ENCODE results near the gene ANKRD1.

ANKRD1 gene

DNA sequence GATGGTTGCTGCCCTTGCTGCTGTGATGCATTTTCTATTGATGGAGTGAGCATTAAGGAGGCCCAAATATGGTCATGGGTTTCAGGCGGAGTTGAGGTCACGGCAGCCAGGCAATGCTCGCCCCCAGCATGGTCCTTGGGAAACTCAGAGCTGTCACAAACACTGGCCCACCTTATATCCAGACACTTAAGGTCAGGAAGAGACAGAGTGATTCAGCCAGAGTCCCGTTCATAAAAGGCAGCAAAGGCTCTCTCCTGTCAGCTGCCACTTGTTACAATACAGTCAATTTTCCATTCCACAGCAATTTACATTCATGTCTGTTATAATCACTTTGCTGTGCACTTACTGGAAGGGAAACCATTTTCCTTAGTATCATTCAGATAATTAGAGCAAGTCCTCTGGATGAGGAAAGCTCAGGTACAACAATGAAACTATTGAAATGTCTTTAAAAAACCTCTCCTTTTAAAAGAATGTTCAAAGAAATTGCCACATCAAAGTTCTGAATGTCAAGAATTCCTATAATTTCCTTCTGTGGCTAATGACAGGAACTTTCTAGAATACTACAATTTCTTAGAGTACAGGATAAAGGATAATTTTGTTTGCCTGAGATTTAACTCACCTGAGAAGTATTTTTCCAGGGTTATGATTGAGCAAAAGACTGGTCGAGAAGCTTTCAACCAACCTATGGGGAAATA, 14.8 kb upstream of the ANKRD1 start:
- no peak for DNase-seq

DNA sequence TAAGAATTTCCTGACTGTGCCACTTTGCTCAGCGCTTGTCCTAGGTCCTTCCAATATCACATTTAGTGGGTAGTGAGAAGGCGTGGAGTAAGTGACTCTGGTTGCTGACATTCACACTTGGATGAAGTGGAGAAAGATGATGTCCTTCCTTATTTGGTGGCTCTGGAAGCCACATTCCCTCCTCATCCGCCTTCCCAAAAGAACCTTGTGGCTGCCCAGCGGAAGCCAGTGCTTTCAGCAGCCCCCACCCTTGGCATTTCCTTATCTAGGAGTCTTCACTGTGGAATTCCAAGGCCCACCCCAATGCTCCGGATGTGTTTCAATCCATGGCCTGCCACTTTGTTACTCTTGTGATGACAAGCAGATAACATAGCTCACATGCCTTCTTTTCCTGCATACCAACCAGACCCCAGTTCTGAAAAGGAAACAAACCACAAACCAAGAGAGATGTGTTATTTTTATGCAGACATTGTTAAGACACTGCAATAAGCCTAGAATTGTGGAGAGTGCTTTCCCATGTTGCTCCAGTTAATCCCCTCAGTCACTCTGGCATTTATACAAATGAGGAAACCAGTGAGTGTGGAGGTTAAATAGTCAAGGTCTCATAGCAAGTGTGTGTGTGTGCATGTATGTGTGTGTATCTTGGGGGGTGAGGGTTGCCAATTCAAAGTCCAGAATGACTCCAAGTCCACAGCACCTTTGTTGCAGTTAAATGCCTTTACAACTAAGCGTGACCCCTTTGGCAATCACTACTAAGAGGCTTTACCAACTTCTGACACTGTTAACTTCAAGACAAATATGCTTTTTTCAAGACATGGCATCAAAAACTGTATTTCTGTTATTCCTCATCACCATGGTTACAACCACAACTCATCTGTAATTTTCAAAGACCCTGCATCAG, 10.3 kb upstream of the ANKRD1 start:
- no peak for DNase-seq

DNA sequence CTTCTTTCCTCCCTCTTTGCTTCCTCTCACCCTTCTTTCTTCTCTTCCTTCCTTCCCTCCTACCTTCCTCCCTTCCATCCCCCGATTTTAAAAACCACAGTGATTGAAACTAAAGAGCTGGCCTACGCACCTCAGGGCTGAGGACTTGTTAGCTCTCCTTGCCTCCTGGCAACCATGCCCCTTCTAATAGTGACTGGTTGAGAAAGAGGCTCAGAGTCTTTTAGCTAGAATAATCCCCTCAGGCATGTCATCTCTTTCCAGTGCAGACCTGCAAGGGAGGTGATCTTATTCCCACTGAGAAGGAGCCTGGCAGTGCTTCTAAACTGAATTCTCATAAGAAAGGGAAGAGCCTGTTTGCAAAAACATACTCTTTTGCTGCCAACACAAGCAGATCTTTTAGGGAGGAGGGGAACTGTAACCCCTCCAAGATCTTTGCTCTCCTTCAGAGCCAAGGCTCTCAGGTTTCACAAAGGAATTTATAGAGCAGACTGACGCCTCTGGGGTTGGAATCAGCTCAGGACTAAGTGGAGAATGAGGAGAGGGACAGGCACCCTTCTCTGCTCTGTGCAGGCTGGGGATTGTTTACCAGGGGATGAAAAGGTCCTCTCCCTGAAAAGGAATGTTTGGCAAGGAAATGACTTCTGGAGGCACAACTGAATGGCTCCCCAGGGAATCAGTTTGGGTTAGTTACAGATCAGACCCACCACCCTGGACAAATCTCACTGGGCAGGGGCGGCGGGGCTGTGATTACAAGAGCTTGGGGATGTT, 9.4 kb upstream of the ANKRD1 start:
- DNase-seq: no peak

DNA sequence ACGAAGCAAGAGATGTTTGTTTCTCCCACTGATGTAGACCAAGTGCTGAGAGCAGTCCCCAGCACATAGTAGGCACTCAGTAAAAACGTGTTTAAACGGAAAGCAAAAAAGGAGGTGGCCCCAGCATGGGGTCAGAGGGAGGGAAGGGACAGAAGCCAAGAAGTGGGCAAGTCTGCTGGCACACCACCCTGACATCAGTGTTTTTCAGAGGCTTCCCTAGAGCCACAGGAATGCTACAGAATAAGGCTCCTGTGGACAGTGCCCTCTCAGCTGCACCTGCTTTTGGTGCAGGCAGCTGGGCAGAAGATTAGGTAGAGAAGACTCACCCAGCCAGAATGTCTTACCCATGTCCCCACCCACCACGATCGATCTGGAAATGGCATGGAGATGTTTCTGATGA, 8.3 kb upstream of the ANKRD1 start:
- DNase-seq: no peak

DNA sequence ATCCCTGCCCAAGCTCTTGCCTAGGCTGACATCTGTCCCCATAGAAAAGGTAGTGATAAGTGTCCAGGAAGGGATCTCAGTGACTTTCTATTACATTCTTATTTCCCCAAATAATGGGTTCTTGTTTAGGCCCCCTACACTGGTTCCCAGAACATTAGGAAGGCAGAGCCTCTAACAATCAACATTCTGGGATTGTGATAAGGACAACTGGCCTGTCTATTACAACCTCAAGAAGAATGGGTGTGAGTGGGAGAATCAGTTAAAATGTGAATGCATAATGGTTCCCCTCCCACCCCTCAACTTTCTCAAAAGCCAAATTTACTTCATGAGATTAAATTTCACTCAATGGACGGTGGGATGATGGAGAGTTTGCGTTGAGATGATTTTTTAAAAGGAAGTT, 6.4 kb upstream of the ANKRD1 start:
- DNase-seq: no peak

DNA sequence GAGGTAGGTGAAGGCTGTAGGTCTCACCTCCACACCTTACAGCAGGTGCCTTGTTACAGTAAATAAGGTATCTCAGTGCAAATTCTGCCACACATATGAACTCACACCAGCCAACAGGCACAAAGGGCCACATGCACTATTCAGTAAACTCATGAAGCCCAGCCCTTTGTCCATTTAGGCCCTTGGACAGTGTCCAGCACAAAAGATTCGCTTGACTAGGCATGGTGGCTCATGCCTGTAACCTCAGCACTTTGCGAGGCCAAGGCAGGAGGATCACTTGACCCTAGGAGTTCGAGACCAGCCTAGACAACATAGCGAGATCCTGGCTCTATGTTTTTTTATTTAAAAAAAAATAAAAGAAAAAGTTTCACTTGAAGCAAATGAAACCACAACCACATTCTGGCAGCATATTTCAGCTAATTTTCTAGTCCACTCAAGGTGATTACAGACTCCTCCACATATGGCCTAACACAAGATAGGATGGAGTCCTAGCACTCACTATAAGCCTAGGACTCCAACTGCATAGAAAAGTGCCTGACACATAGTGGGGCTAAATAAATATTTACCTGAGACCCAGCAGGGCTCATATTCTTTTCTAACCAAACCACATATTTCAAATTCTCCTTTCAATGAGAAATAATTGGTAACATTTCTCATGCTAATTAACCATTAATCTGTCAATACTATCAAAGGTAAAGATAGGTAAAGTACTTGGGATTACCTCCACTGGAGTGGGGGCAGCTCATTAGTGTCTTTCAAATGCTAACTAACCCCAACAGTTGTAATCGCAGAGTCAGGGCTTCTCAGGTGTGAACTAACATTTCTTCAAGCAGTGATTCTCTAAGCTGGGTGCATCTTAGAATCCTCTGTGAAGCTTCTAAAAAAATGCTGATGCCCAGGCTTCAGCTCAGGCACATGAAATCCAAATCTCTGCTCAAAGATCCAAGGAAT, 4.5 kb upstream of the ANKRD1 start:
- DNase-seq: no peak

DNA sequence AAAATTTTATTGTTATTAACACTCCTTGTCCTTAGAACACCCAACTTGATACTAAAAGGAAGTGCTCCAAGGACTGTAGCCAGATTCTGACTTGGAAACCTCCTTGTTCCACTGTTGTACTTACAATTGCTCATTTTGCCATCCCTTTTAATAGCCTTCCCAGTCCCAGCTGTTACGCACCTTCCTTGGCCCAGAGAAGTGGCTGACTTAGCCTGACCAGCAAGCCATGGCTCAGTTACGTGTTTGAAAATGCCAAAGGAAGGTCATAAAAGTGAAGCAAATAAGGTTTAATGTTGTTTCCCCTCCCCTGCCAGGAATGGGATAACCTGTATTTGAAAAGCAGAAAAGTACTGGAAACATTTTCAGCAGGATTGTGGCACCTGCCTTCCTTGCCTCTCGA, 3.7 kb upstream of the ANKRD1 start:
- DNase-seq: no peak

DNA sequence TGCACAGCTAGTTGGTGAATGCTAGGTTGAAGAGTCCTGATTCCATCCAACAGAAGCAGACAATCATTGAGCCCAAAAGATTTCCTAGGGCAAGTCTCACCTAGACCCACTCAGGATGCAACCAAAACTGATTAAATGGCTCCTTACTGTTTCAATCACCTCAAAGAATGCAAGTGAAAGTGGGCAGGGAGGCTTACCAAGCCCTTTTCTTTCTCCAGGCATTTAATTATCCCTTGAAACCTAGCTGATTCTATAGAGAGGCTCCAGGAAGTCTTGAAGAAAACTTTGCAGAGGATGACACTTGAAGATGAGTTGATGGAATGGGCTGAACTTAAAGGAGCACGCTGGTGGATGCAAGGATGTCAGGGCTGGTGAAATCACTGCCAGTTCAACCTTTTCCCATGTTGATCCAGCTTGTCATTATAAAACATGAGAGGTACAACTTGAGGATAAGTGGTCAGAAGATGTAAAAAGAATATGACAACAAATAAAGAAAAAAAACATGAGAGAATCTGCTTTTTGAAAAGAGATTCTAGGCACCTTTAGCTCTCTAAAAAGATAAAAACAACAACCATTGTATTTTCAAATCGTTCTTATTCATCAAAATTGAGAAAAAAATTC, 2.3 kb upstream of the ANKRD1 start:
- DNase-seq: no peak

DNA sequence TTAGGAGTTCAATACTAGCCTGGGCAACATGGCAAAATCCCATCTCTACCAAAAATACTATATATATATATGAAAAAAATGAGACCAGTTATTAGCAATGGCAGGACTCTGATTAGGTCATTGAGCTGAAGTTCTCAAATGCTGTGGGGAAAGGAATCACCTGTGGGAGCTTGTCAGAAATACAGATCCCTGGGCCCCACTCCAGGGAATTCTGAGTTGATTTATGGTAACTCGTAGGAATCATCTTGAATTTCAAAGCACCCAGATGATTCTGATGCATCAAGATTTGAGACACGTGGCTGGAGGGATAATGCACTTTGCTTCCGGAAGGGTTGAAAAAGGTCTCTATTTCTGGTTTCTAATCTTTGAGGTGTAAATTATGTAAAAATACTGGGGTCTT, 1.0 kb upstream of the ANKRD1 start:
- no peak for DNase-seq

DNA sequence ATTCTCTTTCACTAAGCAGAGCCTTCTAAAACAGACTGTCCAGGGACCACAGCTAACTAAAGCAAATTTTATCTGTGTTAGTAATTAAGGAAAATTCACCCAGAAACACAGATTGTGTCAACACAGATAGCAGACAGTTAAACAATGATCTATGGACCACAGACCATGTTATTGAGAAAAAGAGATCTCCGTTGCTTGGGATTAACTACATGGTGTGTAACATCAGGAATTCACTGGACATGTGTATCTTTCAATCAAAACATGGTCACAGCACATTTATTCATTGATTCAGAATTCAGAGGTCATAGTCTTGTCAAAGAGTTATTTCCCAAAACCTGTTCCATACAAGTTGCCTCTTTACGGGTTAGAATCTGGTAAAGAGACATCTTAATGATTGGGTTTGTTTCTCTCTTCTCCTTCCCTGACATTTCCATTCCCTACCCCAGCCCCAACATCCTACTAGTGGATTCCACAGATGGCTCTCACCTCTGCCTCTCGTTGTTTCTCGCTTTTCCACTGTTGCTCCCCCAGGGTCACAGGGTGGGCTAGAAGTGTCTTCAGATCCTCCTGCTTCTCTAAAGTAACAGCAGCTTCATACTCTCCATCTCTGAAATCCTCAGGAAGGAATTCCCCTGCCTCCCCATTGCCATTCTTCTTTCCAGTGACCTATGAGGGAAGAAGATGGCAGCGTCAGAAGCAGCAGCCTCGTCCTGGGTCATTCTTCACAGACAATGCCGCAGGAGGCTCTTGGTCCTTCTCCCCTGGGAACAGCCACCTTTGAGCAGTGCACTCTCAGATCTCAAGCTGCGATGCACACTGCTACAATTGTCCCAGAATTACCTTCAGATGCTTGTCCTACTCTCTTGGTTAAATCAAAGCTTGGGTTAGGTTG, 958 bp downstream of the ANKRD1 start:
- DNase-seq: no peak

DNA sequence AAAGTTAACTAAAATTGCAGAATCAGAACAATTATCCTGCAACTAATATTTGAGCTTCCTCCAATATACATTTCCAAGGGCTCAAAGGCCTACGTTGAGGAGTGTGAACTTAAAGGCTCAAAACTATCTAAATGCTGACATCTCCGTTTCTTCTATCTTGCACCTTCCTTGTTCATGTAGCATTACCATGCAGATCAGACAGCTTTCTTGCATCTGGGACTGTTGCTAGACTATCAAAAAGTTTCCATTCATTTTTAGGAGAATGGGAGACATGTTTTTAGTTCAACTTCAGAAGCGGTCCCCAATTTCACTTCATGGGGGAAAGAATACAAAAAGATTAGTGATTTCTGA, 2.9 kb downstream of the ANKRD1 start:
- no peak for DNase-seq

DNA sequence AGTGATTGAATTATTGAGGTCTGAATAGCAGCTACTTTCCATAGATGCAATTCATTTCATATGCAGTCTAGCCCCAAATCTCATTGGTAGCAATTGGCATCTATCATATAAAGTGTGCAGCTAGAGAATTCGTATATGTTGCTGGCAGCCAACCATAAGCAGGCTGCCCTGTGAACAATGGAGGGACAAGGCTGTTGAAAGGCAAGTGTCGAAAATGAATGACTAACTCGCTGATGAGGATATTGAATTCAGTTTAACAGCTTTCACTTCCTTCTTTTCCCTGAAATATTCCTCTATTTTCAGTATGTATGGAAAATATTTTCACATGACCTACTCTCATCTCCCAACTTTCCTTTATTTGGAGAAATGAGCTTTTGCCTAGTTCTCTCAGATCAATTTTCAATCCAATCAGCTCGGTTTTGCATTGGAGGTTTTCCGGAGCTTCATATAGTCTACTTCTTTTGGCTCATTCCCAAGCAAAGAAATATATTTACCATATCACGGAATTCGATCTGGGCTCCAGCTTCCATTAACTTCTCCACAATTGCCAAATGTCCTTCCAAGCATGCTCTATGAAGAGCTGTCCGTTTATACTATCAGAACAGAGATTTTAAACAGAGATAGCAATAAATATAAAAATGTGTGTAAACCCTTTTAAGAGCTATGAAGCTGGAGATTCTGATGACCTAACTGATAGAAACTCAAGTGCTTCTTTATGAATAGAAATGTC, 3.5 kb downstream of the ANKRD1 start:
- DNase-seq: no peak

DNA sequence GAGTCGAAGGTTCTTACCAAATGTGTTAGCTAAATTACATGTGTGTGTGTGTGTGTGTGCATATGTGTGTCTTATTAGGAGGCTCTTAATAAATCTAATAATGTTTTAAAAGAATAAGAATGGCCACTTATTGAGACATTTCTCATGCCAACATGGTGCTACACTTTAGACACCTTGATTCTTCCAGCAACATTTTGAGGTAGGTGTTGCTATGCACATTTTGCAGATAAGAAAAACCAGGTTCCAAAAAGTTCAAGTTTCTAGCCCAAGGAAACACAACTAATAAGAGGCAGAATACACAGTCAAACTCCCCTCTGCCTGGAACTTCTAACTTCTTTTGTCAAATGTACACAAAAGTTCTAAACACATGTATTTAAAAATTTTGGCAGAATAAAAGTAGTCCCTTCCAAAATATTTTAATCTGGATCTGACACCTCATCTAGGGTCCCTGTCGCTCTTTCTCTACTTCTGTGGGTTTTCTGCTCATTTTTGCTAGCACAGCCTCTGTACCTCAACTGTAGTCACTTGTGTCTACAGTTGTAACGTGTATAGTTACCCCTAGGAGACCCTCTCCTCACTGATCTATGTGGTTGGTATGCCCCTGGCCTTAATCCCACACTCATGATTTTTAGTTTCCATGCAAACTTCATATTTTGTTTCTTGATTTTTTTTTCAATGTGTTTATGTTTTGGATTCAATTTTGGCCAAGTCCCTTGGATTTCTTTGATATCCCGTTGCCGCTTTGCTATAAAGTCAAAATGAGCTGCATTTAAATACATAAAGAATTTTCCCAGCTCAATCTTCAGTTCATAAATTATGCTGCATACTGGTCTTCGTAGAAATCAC, 4.3 kb downstream of the ANKRD1 start:
- no peak for DNase-seq

DNA sequence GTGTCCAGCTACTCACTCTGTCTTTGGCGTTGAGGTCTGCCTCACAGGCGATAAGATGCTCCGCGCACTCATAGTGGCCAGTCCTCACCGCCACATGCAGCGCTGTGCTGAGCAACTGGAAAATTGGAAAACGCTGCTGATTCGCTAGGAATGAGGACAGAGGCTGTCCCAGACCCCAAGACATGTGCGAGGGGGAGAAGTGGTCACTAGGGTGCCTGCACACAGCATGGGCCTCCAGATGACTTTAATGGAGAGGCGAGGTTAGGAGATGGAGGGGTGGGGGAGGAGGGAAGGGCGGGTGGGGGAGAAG, 5.2 kb downstream of the ANKRD1 start:
- DNase-seq: no peak

DNA sequence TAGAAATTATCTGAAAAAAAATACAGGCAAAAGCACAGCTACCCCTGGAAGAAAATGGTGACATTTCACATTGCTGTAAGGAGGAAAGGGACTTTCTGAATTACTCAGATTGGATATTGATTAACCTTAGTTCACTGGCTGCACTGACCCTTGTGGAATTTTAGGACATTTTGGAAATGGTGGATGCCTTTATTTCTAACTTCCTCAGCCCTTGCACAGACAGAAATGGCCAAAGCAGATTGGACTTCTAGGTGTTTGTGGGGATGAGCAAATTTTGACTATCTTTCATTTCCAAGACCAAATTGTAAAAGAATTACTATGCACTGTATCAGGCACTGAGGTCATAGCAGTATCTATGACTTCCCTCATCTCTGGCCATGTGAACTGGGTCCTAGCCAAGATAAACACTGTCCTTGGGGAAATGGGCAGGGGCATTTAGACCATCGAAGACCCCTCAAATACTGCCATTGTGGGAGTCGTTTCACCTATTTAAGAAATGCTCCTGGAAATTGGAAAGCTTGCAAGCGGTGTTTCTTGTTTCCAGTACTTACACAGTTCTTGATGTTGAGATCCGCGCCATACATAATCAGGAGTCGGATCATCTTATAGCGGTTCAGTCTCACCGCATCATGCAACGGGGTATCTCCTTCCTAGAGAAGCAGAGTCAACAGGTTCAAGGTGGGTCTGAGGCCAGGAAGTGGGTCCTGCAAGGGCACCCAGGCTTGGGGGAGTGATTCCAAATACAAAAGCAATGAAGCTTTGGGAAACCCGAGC, 5.7 kb downstream of the ANKRD1 start:
- DNase-seq: no peak

DNA sequence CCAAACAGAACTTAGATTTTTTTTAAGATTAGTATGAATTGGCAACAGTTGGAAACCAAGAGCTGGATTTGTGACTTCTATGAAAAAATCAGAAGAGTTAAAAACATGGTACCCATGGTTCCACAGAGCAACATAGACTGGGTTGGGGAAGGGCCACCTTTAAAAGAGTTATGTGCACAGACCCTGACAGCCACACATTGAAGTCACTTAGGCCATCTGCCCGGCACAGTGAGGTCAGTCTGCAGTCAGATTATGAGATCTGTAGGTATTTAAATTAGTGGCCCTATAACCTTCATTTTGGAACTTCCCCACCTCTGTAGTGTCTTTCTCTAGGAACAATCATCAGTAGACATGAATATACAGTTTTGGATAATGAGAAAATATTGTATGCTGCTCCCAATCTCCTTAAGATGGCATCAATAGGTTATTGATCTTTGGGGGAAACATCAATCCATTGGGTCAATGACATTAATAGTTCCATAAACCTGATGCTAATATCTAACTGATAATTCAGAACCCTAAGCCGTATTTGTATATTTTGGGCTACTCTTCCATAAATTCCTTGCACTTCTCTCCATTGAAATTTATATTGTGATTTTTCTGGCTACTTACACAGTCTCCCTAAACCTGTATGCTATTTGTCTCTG, 7.0 kb downstream of the ANKRD1 start:
- no peak for DNase-seq

DNA sequence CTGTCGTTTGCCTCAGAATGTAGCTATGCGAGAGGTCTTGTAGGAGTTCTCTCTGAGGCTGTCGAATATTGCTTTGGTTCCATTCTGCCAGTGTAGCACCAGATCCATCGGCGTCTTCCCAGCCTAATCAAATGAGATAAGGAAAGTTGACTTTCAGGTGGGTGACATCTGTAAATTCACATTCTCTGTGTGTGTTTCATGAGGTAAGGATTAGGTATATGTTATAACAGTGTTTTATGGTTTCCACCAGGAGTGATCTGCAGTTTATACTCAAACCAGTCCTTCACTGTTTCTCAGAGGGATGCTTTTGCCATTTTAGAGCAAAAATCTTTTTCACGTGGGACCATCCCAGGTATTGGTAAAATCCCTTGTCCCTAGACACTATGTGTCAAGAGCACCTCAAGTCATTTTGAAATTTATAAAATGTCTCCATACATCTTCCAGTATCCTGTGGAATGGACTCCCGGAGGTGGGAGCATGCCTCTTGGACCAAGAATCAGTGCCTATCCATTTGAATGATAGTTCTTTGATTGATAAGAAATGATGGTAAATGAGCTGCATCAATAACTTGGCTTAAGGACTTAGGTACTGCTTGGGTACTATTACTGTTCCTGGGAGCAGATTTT, 7.9 kb downstream of the ANKRD1 start:
- DNase-seq: no peak

DNA sequence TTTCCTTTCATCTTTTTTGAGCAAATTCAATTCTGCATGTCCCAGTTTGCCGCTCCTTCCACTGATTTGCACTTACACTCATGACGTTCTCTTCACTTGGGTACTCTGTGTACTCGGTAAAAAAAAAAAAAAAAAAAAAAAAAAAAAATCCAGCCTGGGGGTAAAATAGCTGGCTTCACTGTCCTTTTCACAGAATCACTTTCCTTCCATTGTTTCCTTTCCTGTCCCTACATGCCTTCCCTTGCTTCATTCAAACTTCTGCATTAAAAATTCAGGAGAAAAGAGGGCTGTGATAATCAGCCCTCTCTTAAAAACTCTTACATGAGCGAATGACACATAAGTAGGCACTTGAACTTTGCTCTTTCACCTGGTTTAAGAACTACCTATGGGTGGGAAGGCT, 8.7 kb downstream of the ANKRD1 start:
- DNase-seq: no peak

Measured in activated CD8-positive, alpha-beta memory T cell treated with anti-CD3 and anti-CD28 coated beads for 24 hours (primary cell).